Activated CD8-positive, alpha-beta T cell treated with anti-CD3 and anti-CD28 coated beads for 36 hours (primary cell): ENCODE results near the gene FBN1. TPM values are rescaled to one million over a fixed set of nuclear protein-coding genes. Genes with fewer than 3 reads are reported as not detected.

ENCODE experiments used
- ATAC-seq: fragments of 200-7000 bp; cut with Tn5 transposase; one replicate; pipeline ENCODE4 v1.10.0; 2021; ENCODE audit warnings: mild to moderate bottlenecking, moderate library complexity
- CTCF ChIA-PET: fragments of 350-600 bp; sonication (Branson Sonifier 250); formaldehyde crosslinking; loops from one replicate; lab custom pipeline; 2021; ENCODE audit warnings: antibody characterized with exemption; lab: Charles Lee
- POLR2A ChIA-PET: fragments of 350-600 bp; sonication (Branson Sonifier 250); formaldehyde crosslinking; loops from one replicate; lab custom pipeline; 2021; ENCODE audit warnings: antibody characterized with exemption; lab: Charles Lee
- DNase-seq: peaks from one replicate; pipeline ENCODE4 v3.0.0-alpha.2; 2020
- H3K27ac Mint-ChIP-seq: one replicate; pipeline ENCODE4 v1.8.0; 2021; ENCODE audit warnings: mild to moderate bottlenecking, mixed read lengths
- H3K27me3 Mint-ChIP-seq: one replicate; pipeline ENCODE4 v1.8.0; 2021; ENCODE audit warnings: mixed read lengths
- H3K36me3 Mint-ChIP-seq: one replicate; pipeline ENCODE4 v1.8.0; 2021; ENCODE audit warnings: low read depth, mixed read lengths
- H3K4me1 Mint-ChIP-seq: one replicate; pipeline ENCODE4 v1.8.0; 2021; ENCODE audit warnings: low read depth, mixed read lengths
- H3K4me3 Mint-ChIP-seq: one replicate; pipeline ENCODE4 v1.8.0; 2021; ENCODE audit warnings: mild to moderate bottlenecking, moderate library complexity, mixed read lengths
- H3K9me3 Mint-ChIP-seq: one replicate; pipeline ENCODE4 v1.8.0; 2021; ENCODE audit warnings: mixed read lengths
- CTCF ChIP-seq: fragments of 200-600 bp; IDR thresholded peaks from one replicate; pipeline ENCODE4 v1.8.0; 2022; ENCODE audit warnings: antibody characterized with exemption, mild to moderate bottlenecking
- intact Hi-C: fragments of 100-400 bp; cut with micrococcal nuclease; formaldehyde crosslinking; loops from one replicate; pipeline ENCODE4 v1.10.0; 2022
- total RNA-seq, 2 experiments: library from RNA; stranded (reverse); gene quantifications; one replicate each; pipeline ENCODE4 v1.2.3, GENCODE V29; 2021

Gene FBN1
- total RNA-seq, 2 experiments from 2014 or later: 0.38 to 0.49 TPM

- no peaks in the 10 kb centered on the region for H3K9me3 Mint-ChIP-seq
- no peak for ATAC-seq
- no peak overlapping the region for H3K27ac Mint-ChIP-seq
Measured at GRCh38 chr15:48456134-48456533, 189.4 kb downstream of the FBN1 start.

GRCh38 chr15:48451736-48452135 lies 193.8 kb downstream of the FBN1 start:
- H3K36me3 Mint-ChIP-seq: no peaks in the 10 kb centered on the region
- H3K4me3 Mint-ChIP-seq: no peak overlapping the region
- ChIA-PET CTCF (no interaction called here), POLR2A (no interaction called here)
- no peaks in the 10 kb centered on the region for H3K9me3 Mint-ChIP-seq
- H3K27me3 Mint-ChIP-seq: no peaks in the 10 kb centered on the region
- ATAC-seq (no peak), DNase-seq (no peak)
- intact Hi-C loops: no loop called here
- no peak for TF ChIP-seq CTCF
- H3K27ac Mint-ChIP-seq: no peak overlapping the region
- no peaks in the 10 kb centered on the region for H3K4me1 Mint-ChIP-seq

More at GRCh38 chr15:48456134-48456533, 189.4 kb downstream of the FBN1 start:
- intact Hi-C loops: no loop called here
- ChIA-PET POLR2A (no interaction called here), CTCF (interaction anchor here (0.6 kb wide), 1 partner anchor 107 kb away, joined by 3 read pairs; no protein-coding TSS in a partner anchor)
- Mint-ChIP-seq H3K36me3 (no peaks in the 10 kb centered on the region), H3K4me1 (no peaks in the 10 kb centered on the region), H3K4me3 (no peak overlapping the region), H3K27me3 (no peaks in the 10 kb centered on the region)
- TF ChIP-seq CTCF: no peak
- no peak for DNase-seq

- no peak overlapping the region for H3K4me3 Mint-ChIP-seq
- DNase-seq: no peak
- no peak overlapping the region for H3K27ac Mint-ChIP-seq
- CTCF ChIA-PET: no interaction called here
- ATAC-seq: no peak
- H3K36me3 Mint-ChIP-seq: no peaks in the 10 kb centered on the region
- no peaks in the 10 kb centered on the region for H3K9me3 Mint-ChIP-seq
- TF ChIP-seq CTCF: no peak
- H3K27me3 Mint-ChIP-seq: no peaks in the 10 kb centered on the region
- H3K4me1 Mint-ChIP-seq: no peaks in the 10 kb centered on the region
- POLR2A ChIA-PET: no interaction called here
- intact Hi-C loops: no loop called here
Measured at GRCh38 chr15:48451241-48451640, 194.3 kb downstream of the FBN1 start.

GRCh38 chr15:48449734-48450133 lies 195.8 kb downstream of the FBN1 start:
- ChIA-PET POLR2A (no interaction called here), CTCF (no interaction called here)
- Mint-ChIP-seq H3K9me3 (no peaks in the 10 kb centered on the region), H3K36me3 (no peaks in the 10 kb centered on the region), H3K4me3 (no peak overlapping the region), H3K27ac (no peak overlapping the region), H3K27me3 (no peaks in the 10 kb centered on the region), H3K4me1 (no peaks in the 10 kb centered on the region)
- TF ChIP-seq CTCF: no peak
- intact Hi-C loops: no loop called here
- no peak for ATAC-seq
- DNase-seq: no peak

GRCh38 chr15:48447657-48448056 lies 197.9 kb downstream of the FBN1 start:
- Mint-ChIP-seq H3K27me3 (no peaks in the 10 kb centered on the region), H3K4me1 (no peaks in the 10 kb centered on the region), H3K4me3 (no peak overlapping the region), H3K9me3 (no peaks in the 10 kb centered on the region), H3K36me3 (no peaks in the 10 kb centered on the region), H3K27ac (no peak overlapping the region)
- ChIA-PET CTCF (no interaction called here), POLR2A (interaction anchor here (0.6 kb wide), 2 partner anchors 57 to 295 kb away, joined by 3 read pairs; no protein-coding TSS in a partner anchor)
- no peak for DNase-seq
- no peak for TF ChIP-seq CTCF
- intact Hi-C loops: no loop called here
- no peak for ATAC-seq
